ENCODE data around the gene GAB1. TPM values are rescaled to one million over a fixed set of nuclear protein-coding genes. Genes with fewer than 3 reads are reported as not detected.

Gene GAB1
- total RNA-seq, 1 experiment from 2014 or later, result 3.8 TPM

- Histone ChIP-seq H3K9me2 (ENCODE audit: insufficient read depth) (no peaks in the 10 kb centered on the region), H3K27ac (ENCODE audit: low read depth, low read length) (peak within 1 kb of the TSS; percentile 95), H3K4me1 (ENCODE audit: control insufficient read depth in 1 of 2, insufficient read depth in 2 of 2, low read length in 2 of 2) (peaks cover 3 to 16% of the 10 kb centered on the region in 2 experiments; a peak in 3 of 4 replicates), H2AFZ (ENCODE audit: low read depth, low read length, poor library complexity, severe bottlenecking) (peak within 1 kb of the TSS; percentile 72), H3K36me3 (ENCODE audit: control insufficient read depth in 1 of 2, insufficient read depth in 2 of 2, low read length in 2 of 2) (peaks cover 12% of the 10 kb centered on the region in 2 experiments; a peak in 3 of 4 replicates), H4K20me1 (ENCODE audit: insufficient read depth) (0 out of 2 replicates have a peak, but pooled peaks cover 7% of the 10 kb centered on the region), H3K4me3 (replicated peaks in 1 of 2; ENCODE audit: low read depth in 1 of 2, low read length in 2 of 2) (peak within 1 kb of the TSS; percentile 66 to 87), H3K27me3 (ENCODE audit: insufficient read depth, low read length) (no peaks in the 10 kb centered on the region), H3K4me2 (ENCODE audit: low read length) (peak within 1 kb of the TSS; percentile 79), H3K9me3 (ENCODE audit: control insufficient read depth in 1 of 2, insufficient read depth in 1 of 2, low read depth in 1 of 2, low read length in 2 of 2) (no peaks in the 10 kb centered on the region), H3K9ac (ENCODE audit: low read length) (peak within 1 kb of the TSS; percentile 85), H3K79me2 (ENCODE audit: insufficient read depth, low read length) (peaks cover 50% of the 10 kb centered on the region)
- intact Hi-C loops (cut with micrococcal nuclease), result no loop called here
- ATAC-seq (peak; percentile 91), DNase-seq (ENCODE audit: low read depth, low spot score) (peak; percentile 97)
- ChIA-PET CTCF (no interaction called here), RAD21 (ENCODE audit: low non-redundant PET in 1 of 2, low total read pairs in 2 of 2, uncharacterized antibody in 2 of 2, unreplicated experiment in 2 of 2) (no interaction called here), POLR2A (interaction anchor here (0.8 to 1.4 kb wide), 2 partner anchors 13 to 22 kb away, joined by 3 to 4 read pairs; no protein-coding TSS in a partner anchor)
- no TSS peak for BruUV-seq (replicated peaks)
- TF ChIP-seq EZH2phosphoT487 (IDR thresholded peaks at IDR 0.05; ENCODE audit: borderline replicate concordance) (no peak), SIN3A (IDR thresholded peaks at IDR 0.05; ENCODE audit: low read depth) (peak; percentile 73), YY1 (IDR thresholded peaks at IDR 0.05; ENCODE audit: extremely low read depth, insufficient replicate concordance, low read depth, low read length) (peak; percentile 32), CBX3 (IDR thresholded peaks at IDR 0.05; ENCODE audit: low read depth) (0 out of 2 replicates have a peak, but pooled peaks have one; percentile 56), EGR1 (IDR thresholded peaks at IDR 0.05; ENCODE audit: low read depth) (peak; percentile 85), POLR2AphosphoS5 (IDR thresholded peaks at IDR 0.05; ENCODE audit: low read depth, low read length) (peak; percentile 86), MAX (IDR thresholded peaks at IDR 0.05) (peak; percentile 68), ZFX (IDR thresholded peaks at IDR 0.05) (peak; percentile 95), ZBTB33 (IDR thresholded peaks at IDR 0.05; ENCODE audit: extremely low read depth, insufficient replicate concordance, low read length) (peak; percentile 95), TCF7L2 (IDR thresholded peaks at IDR 0.05; ENCODE audit: borderline replicate concordance, extremely low read depth, insufficient read depth, insufficient read length) (peak; percentile 7), ATF3 (IDR thresholded peaks at IDR 0.05) (no peak), FOSL1 (IDR thresholded peaks at IDR 0.05; ENCODE audit: low read depth) (no peak), RAD21 (IDR thresholded peaks at IDR 0.05; ENCODE audit: low read depth) (no peak), SP1 (IDR thresholded peaks at IDR 0.05; ENCODE audit: low read depth) (peak; percentile 59), REST (IDR thresholded peaks at IDR 0.05; ENCODE audit: low read depth) (no peak), SRF (IDR thresholded peaks at IDR 0.05; ENCODE audit: low read depth) (no peak), POLR2A (IDR thresholded peaks at IDR 0.05; ENCODE audit: borderline replicate concordance, extremely low read depth, insufficient read depth, insufficient read length) (peak; percentile 50)
These were observed 176.9 kb downstream of the GAB1 start, which contains the start of gene SMARCA5 for GRCh38 chr4:143513314-143514168. SMARCA5 (plus strand) TSS chr4:143513702; CDS start chr4:143513925, 223 bp downstream.

Data from HCT116 (cell line).